ENCODE data around the gene BRSK1. TPM values are rescaled to one million over a fixed set of nuclear protein-coding genes. Genes with fewer than 3 reads are reported as not detected.

BRSK1 gene
- total and polyA plus RNA-seq, 10 of the 15 experiments (the other 5 are each of a cell fraction or from before 2014, with no cell fraction given) = 0.03 to 0.76 (median 0.25) TPM; not detected in 4

DNA sequence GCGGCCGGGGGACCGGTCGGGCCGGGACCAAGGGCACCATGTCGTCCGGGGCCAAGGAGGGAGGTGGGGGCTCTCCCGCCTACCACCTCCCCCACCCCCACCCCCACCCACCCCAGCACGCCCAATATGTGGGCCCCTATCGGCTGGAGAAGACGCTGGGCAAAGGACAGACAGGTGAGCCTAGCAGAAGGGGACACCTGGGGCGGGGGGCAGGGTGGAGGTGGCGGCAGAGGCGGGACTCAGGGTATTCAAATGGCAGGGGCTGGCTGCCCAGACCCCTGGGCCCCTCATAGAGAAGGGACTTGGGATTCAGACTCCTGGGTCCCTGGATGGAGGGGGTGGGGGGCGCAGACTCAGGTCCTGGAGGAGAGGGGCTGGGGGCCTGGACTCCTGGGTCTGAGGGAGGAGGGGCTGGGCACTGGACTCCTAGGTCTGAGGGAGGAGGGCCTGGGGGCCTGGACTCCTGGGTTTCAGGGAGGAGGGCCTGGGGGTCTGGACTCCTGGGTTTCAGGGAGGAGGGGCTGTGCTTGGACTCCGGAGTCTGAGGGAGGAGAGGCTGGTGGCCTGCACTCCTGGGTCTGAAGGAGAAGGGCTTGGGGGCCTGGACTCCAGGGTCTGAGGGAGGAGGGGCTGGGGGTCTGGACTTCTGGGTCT, 735 bp downstream of the BRSK1 start:
- WGBS (ENCODE audit: insufficient coverage, insufficient replicate concordance, low lambda C conversion rate, missing lambda C conversion rate) = 100% methylated on average over 1 of the region's 16 CpGs
- Histone ChIP-seq H3K9me3 (replicated peaks; ENCODE audit: control insufficient read depth, insufficient read depth, low read length) (no peaks in the 10 kb centered on the region), H3K79me2 (ENCODE audit: control insufficient read depth, insufficient read depth, low read length) (no peaks in the 10 kb centered on the region; the same call in 1 of the 2 replicates), H3K36me3 (ENCODE audit: control insufficient read depth in 2 of 2, insufficient read depth in 2 of 2, low read length in 1 of 2) (no peaks in the 10 kb centered on the region), H3K27me3 (replicated peaks in 1 of 2; ENCODE audit: control insufficient read depth in 2 of 2, insufficient read depth in 2 of 2, low read length in 1 of 2) (no peaks in the 10 kb centered on the region; a peak in 1 of 4 replicates), H2AFZ (ENCODE audit: control insufficient read depth, low read depth, low read length) (no peak overlapping the region), H3K4me1 (ENCODE audit: control insufficient read depth, insufficient read depth, low read length) (peaks cover 10% of the 10 kb centered on the region), H3K27ac (ENCODE audit: control insufficient read depth, insufficient read depth) (no peak overlapping the region), H3K9ac (ENCODE audit: control insufficient read depth, insufficient read depth, low read length) (no peak overlapping the region), H3K4me3 (no peak overlapping the region), H4K20me1 (ENCODE audit: control insufficient read depth, insufficient read depth) (no peaks in the 10 kb centered on the region), H3K4me2 (ENCODE audit: control insufficient read depth, insufficient read depth) (no peak overlapping the region)
- ChIA-PET RAD21 (ENCODE audit: unreplicated experiment) (no interaction called here), CTCF (no interaction called here), POLR2A (no interaction called here), SMC1A (ENCODE audit: uncharacterized antibody, unreplicated experiment) (no interaction called here)
- ATAC-seq (no peak), FAIRE-seq (no peak), DNase-seq (ENCODE audit: low read depth, low spot score) (no peak)
- in situ Hi-C loops (cut with MboI) (no loop called here), intact Hi-C loops (cut with micrococcal nuclease; ENCODE audit: unreplicated experiment) (no loop called here)
- TF ChIP-seq KAT2A (conservative IDR thresholded peaks at IDR 0.05; ENCODE audit: control insufficient read depth, low read depth, low read length) (no peak), RBBP5 (conservative IDR thresholded peaks at IDR 0.05) (no peak)
- BruUV-seq (replicated peaks) = no TSS peak

DNA sequence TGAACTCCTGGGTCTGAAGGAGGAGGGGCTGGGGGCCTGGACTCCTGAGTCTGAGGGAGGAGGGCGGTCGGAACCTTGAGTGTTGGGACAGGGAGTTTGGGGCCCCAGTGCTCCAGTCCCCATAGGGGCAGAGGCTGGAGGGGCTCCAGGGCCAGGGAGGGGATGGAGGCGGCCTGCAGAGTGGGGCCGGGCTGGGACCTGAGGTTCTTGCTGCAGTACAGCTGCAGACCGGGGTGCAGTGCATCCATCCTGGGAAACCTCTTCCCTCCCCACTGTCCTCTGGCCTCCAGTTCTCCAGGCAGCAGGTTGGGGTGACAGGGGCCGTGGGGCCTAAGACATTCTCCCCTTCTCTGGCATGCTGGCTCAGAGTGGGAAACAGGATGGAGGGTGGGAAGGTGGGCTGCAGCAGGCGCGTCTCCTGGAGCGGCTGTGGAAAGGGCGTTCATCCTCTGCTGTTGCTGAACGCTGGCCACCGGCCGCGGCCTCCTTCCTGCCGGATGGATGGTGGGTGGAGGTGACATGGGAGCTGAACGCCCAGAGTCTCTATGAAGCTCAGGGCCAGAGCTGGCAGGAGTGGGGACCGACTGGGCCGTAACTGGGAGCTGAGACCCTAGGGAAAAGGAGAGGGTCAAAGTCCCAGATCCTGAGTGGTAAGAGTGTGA, 1.6 kb downstream of the BRSK1 start:
- Histone ChIP-seq H4K20me1 (ENCODE audit: control insufficient read depth, insufficient read depth) (no peaks in the 10 kb centered on the region), H3K4me2 (ENCODE audit: control insufficient read depth, insufficient read depth) (no peak overlapping the region), H3K4me3 (no peak overlapping the region), H3K9me3 (replicated peaks; ENCODE audit: control insufficient read depth, insufficient read depth, low read length) (no peaks in the 10 kb centered on the region), H3K9ac (ENCODE audit: control insufficient read depth, insufficient read depth, low read length) (no peak overlapping the region), H3K27me3 (replicated peaks in 1 of 2; ENCODE audit: control insufficient read depth in 2 of 2, insufficient read depth in 2 of 2, low read length in 1 of 2) (no peaks in the 10 kb centered on the region; a peak in 1 of 4 replicates), H3K36me3 (ENCODE audit: control insufficient read depth in 2 of 2, insufficient read depth in 2 of 2, low read length in 1 of 2) (no peaks in the 10 kb centered on the region), H2AFZ (ENCODE audit: control insufficient read depth, low read depth, low read length) (no peak overlapping the region), H3K27ac (ENCODE audit: control insufficient read depth, insufficient read depth) (no peak overlapping the region), H3K4me1 (ENCODE audit: control insufficient read depth, insufficient read depth, low read length) (peaks cover 8% of the 10 kb centered on the region), H3K79me2 (ENCODE audit: control insufficient read depth, insufficient read depth, low read length) (no peaks in the 10 kb centered on the region)
- DNase-seq (ENCODE audit: low read depth, low spot score) (no peak), FAIRE-seq (no peak), ATAC-seq (no peak)
- WGBS (ENCODE audit: insufficient coverage, insufficient replicate concordance, low lambda C conversion rate, missing lambda C conversion rate) = 78% methylated on average over 17 of the region's 18 CpGs
- ChIA-PET CTCF (no interaction called here), RAD21 (ENCODE audit: unreplicated experiment) (no interaction called here), SMC1A (ENCODE audit: uncharacterized antibody, unreplicated experiment) (no interaction called here), POLR2A (no interaction called here)
- BruUV-seq (replicated peaks) = no TSS peak
- intact Hi-C loops (cut with micrococcal nuclease; ENCODE audit: unreplicated experiment) = no loop called here
- in situ Hi-C loops (cut with MboI) = no loop called here
- TF ChIP-seq, protein P1, sequence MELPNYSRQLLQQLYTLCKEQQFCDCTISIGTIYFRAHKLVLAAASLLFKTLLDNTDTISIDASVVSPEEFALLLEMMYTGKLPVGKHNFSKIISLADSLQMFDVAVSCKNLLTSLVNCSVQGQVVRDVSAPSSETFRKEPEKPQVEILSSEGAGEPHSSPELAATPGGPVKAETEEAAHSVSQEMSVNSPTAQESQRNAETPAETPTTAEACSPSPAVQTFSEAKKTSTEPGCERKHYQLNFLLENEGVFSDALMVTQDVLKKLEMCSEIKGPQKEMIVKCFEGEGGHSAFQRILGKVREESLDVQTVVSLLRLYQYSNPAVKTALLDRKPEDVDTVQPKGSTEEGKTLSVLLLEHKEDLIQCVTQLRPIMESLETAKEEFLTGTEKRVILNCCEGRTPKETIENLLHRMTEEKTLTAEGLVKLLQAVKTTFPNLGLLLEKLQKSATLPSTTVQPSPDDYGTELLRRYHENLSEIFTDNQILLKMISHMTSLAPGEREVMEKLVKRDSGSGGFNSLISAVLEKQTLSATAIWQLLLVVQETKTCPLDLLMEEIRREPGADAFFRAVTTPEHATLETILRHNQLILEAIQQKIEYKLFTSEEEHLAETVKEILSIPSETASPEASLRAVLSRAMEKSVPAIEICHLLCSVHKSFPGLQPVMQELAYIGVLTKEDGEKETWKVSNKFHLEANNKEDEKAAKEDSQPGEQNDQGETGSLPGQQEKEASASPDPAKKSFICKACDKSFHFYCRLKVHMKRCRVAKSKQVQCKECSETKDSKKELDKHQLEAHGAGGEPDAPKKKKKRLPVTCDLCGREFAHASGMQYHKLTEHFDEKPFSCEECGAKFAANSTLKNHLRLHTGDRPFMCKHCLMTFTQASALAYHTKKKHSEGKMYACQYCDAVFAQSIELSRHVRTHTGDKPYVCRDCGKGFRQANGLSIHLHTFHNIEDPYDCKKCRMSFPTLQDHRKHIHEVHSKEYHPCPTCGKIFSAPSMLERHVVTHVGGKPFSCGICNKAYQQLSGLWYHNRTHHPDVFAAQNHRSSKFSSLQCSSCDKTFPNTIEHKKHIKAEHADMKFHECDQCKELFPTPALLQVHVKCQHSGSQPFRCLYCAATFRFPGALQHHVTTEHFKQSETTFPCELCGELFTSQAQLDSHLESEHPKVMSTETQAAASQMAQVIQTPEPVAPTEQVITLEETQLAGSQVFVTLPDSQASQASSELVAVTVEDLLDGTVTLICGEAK (IDR thresholded peaks at IDR 0.05; ENCODE audit: borderline replicate concordance) = no peak
- TF ChIP-seq CBFB (IDR thresholded peaks at IDR 0.05; ENCODE audit: low read depth) = no peak
- TF ChIP-seq, protein P2, sequence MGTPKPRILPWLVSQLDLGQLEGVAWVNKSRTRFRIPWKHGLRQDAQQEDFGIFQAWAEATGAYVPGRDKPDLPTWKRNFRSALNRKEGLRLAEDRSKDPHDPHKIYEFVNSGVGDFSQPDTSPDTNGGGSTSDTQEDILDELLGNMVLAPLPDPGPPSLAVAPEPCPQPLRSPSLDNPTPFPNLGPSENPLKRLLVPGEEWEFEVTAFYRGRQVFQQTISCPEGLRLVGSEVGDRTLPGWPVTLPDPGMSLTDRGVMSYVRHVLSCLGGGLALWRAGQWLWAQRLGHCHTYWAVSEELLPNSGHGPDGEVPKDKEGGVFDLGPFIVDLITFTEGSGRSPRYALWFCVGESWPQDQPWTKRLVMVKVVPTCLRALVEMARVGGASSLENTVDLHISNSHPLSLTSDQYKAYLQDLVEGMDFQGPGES (IDR thresholded peaks at IDR 0.05) = no peak
- no peak for TF ChIP-seq ZNF207 (IDR thresholded peaks at IDR 0.05; ENCODE audit: borderline replicate concordance)
- TF ChIP-seq TCF3 (IDR thresholded peaks at IDR 0.05; ENCODE audit: borderline replicate concordance, insufficient read depth, low read depth, low read length) = no peak
